ENCODE data around the gene FOXF1.

- TF ChIP-seq CTCF (conservative IDR thresholded peaks at IDR 0.05 in 1 of 2, IDR thresholded peaks at IDR 0.05 in 1 of 2; ENCODE audit: low read depth in 1 of 2, low read length in 2 of 2) (no peak), EZH2 (IDR thresholded peaks at IDR 0.05; ENCODE audit: low read length, missing control alignments) (no peak)
These were observed 36.3 kb downstream of the FOXF1 start for GRCh38 chr16:86546638-86547013.
